ENCODE data around the gene TEX26.
A peak's percentile ranks its signal among the peaks of the same experiment; 100 is the strongest.

Gene TEX26

GRCh38 chr13:30982506-30982905 is 50.0 kb downstream of the TEX26 start:
- DNase-seq: no peak

GRCh38 chr13:30982906-30983305 is 50.5 kb downstream of the TEX26 start:
- DNase-seq: no peak

- no peak for DNase-seq
Observed at GRCh38 chr13:30983431-30983830, 51.0 kb downstream of the TEX26 start.

- DNase-seq: no peak
Observed at GRCh38 chr13:30984620-30985019, 52.2 kb downstream of the TEX26 start.

- DNase-seq: no peak
Observed at GRCh38 chr13:30985637-30986205, 53.3 kb downstream of the TEX26 start.

GRCh38 chr13:30991184-30991583 is 58.7 kb downstream of the TEX26 start:
- no peak for DNase-seq

GRCh38 chr13:30991922-30992321 is 59.5 kb downstream of the TEX26 start:
- no peak for DNase-seq

GRCh38 chr13:30995331-30995730 is 62.9 kb downstream of the TEX26 start:
- DNase-seq: no peak

GRCh38 chr13:30997697-30998096 is 65.2 kb downstream of the TEX26 start:
- DNase-seq: no peak

GRCh38 chr13:30998136-30999088 is 66.0 kb downstream of the TEX26 start:
- peak in 1 of 2 experiments; percentile 18 for DNase-seq

GRCh38 chr13:31000889-31001288 is 68.4 kb downstream of the TEX26 start:
- DNase-seq: no peak

- no peak for DNase-seq
Observed at GRCh38 chr13:31001647-31002046, 69.2 kb downstream of the TEX26 start.

- DNase-seq: no peak
Observed at GRCh38 chr13:31005066-31005465, 72.6 kb downstream of the TEX26 start.

GRCh38 chr13:31007417-31007816 is 75.0 kb downstream of the TEX26 start:
- no peak for DNase-seq

GRCh38 chr13:31008400-31009115 is 76.1 kb downstream of the TEX26 start:
- DNase-seq: no peak

GRCh38 chr13:31009166-31009565 is 76.7 kb downstream of the TEX26 start:
- no peak for DNase-seq

GRCh38 chr13:31010296-31010695 is 77.8 kb downstream of the TEX26 start:
- DNase-seq: no peak

GRCh38 chr13:31011193-31011860 is 78.9 kb downstream of the TEX26 start:
- DNase-seq: no peak

- no peak for DNase-seq
Observed at GRCh38 chr13:31011901-31012654, 79.6 kb downstream of the TEX26 start.

GRCh38 chr13:31012655-31013024 is 80.2 kb downstream of the TEX26 start:
- no peak for DNase-seq

GRCh38 chr13:31014456-31014855 is 82.0 kb downstream of the TEX26 start:
- DNase-seq: no peak

GRCh38 chr13:31015199-31015598 is 82.7 kb downstream of the TEX26 start:
- DNase-seq: no peak
